Prostate gland (tissue), 2 donors: ENCODE measurements around the gene ZIM2.

Experiments
- POLR2A ChIP-seq: fragments of 450-650 bp; IDR thresholded peaks from one replicate; pipeline ENCODE4 v1.6.1; 2016; ENCODE audit warnings: antibody characterized with exemption, mild to moderate bottlenecking
- POLR2AphosphoS5 ChIP-seq: sonication (generic); formaldehyde crosslinking; IDR thresholded peaks from one replicate; pipeline ENCODE4 v1.6.1; 2017; ENCODE audit warnings: antibody characterized with exemption
- TF ChIP-seq, protein P1 (sequence below), 4 experiments: fragments of 200-600 bp in 2 of 4; fragments of 450-650 bp in 2 of 4; sonication (generic) in 2 of 4; IDR thresholded peaks; 1 replicate in 3 of 4; 2 replicates in 1 of 4; pipeline ENCODE4 v1.5.1; 2016 to 2019; ENCODE audit warnings: antibody characterized with exemption in 4 of 4, mild to moderate bottlenecking in 2 of 4, moderate library complexity in 2 of 4

DNA sequence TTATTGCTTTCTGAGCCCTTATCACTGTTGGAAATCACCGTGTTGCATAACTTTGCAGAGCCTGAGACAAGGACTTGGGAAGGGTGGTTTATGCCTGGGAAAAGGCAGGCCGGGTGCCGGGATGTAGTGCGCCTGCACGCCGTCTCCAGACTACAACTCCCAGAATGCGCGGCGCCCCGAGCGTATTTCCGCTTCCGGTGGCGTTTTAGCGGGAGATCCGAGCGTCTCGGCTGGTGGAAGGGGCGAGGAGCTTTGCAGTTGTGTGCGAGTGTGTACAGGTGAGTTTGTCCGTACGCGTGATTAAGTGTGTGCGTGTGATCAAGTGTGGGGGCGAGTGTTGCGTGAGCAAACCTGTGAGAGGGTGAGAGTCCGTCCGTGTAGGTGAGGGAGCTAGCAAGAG is 75.4 kb downstream of the ZIM2 start:
- TF ChIP-seq POLR2AphosphoS5 (peak; percentile 65), POLR2A (no peak)
- TF ChIP-seq, protein P1, sequence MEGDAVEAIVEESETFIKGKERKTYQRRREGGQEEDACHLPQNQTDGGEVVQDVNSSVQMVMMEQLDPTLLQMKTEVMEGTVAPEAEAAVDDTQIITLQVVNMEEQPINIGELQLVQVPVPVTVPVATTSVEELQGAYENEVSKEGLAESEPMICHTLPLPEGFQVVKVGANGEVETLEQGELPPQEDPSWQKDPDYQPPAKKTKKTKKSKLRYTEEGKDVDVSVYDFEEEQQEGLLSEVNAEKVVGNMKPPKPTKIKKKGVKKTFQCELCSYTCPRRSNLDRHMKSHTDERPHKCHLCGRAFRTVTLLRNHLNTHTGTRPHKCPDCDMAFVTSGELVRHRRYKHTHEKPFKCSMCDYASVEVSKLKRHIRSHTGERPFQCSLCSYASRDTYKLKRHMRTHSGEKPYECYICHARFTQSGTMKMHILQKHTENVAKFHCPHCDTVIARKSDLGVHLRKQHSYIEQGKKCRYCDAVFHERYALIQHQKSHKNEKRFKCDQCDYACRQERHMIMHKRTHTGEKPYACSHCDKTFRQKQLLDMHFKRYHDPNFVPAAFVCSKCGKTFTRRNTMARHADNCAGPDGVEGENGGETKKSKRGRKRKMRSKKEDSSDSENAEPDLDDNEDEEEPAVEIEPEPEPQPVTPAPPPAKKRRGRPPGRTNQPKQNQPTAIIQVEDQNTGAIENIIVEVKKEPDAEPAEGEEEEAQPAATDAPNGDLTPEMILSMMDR (IDR thresholded peaks at IDR 0.05) = no peak
